Colonic mucosa (tissue), 4 donors: ENCODE measurements around the gene ZIC5. TPM values are rescaled to one million over a fixed set of nuclear protein-coding genes. Genes with fewer than 3 reads are reported as not detected.

Source experiments
- DNase-seq: peaks from one replicate; pipeline ENCODE4 v3.0.0-alpha.2; 2020
- H3K27ac ChIP-seq: fragments of 200-600 bp; one replicate; pipeline ENCODE4 v1.8.0; 2021
- H3K27me3 ChIP-seq: fragments of 200-600 bp; one replicate; pipeline ENCODE4 v1.8.0; 2021
- H3K36me3 ChIP-seq: fragments of 200-600 bp; one replicate; pipeline ENCODE4 v1.8.0; 2021
- H3K4me1 ChIP-seq: fragments of 200-600 bp; one replicate; pipeline ENCODE4 v1.8.0; 2021; ENCODE audit warnings: mild to moderate bottlenecking
- H3K4me3 ChIP-seq: fragments of 200-600 bp; one replicate; pipeline ENCODE4 v1.8.0; 2021
- H3K9ac ChIP-seq, 2 donors: one replicate each; pipeline ENCODE4 v1.7.0; 2013; ENCODE audit warnings: control low read depth in 2 of 2, low read depth in 2 of 2, low read length in 2 of 2
- H3K9me3 ChIP-seq: fragments of 200-600 bp; one replicate; pipeline ENCODE4 v1.8.0; 2021
- intact Hi-C: fragments of 100-400 bp; cut with DNase I; formaldehyde crosslinking; loops from one replicate; pipeline ENCODE4 v1.14.1; 2022
- total RNA-seq, 2 donors: library from RNA; stranded (reverse); fragmentation: NEBNext Ultra II Directional in 1 of 2; extraction: Animal tissue kit (Norgen Biotek cat#: 25700) in 1 of 2; gene quantifications; one replicate each; pipeline ENCODE4 v1.2.1, GENCODE V29; 2021
- TF ChIP-seq, protein P1 (sequence below): fragments of 200-600 bp; IDR thresholded peaks from one replicate; pipeline ENCODE4 v1.8.0; 2022; ENCODE audit warnings: antibody characterized with exemption, mild to moderate bottlenecking
- donor health status: healthy.
- donor health status: DM: no; HTN: no; CAD: no.
- donor health status: DM: no; HTN: no; CAD: no.

The ZIC5 gene
- total RNA-seq, 2 donors from 2014 or later: 0.10 TPM; not detected in 1

DNA sequence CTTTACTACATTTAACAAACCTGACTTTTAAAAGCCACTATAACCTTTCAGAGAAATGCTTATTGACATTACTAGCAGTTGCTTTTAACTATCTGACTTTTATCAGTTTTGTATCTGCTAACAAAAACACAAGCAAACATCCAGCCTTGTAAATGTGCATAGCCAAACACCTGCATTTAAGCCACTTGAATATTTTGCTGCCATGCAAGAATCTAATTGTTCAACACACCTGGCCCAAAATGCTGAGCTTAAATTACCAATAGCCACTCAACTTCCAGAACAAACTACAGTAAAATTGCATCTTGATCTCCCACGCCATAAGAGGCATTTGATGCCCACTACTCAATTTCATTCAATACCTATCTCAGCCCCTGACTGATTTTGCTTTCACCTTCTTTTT, 9.3 kb downstream of the ZIC5 start:
- TF ChIP-seq, protein P1, sequence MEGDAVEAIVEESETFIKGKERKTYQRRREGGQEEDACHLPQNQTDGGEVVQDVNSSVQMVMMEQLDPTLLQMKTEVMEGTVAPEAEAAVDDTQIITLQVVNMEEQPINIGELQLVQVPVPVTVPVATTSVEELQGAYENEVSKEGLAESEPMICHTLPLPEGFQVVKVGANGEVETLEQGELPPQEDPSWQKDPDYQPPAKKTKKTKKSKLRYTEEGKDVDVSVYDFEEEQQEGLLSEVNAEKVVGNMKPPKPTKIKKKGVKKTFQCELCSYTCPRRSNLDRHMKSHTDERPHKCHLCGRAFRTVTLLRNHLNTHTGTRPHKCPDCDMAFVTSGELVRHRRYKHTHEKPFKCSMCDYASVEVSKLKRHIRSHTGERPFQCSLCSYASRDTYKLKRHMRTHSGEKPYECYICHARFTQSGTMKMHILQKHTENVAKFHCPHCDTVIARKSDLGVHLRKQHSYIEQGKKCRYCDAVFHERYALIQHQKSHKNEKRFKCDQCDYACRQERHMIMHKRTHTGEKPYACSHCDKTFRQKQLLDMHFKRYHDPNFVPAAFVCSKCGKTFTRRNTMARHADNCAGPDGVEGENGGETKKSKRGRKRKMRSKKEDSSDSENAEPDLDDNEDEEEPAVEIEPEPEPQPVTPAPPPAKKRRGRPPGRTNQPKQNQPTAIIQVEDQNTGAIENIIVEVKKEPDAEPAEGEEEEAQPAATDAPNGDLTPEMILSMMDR: no peak
- DNase-seq: no peak
- Histone ChIP-seq H3K27me3 (peaks cover 82% of the 10 kb centered on the region), H3K9ac (no peak overlapping the region), H3K36me3 (no peaks in the 10 kb centered on the region), H3K9me3 (no peaks in the 10 kb centered on the region), H3K27ac (no peak overlapping the region), H3K4me3 (no peak overlapping the region), H3K4me1 (peaks cover 10% of the 10 kb centered on the region)
- intact Hi-C loops: no loop called here

DNA sequence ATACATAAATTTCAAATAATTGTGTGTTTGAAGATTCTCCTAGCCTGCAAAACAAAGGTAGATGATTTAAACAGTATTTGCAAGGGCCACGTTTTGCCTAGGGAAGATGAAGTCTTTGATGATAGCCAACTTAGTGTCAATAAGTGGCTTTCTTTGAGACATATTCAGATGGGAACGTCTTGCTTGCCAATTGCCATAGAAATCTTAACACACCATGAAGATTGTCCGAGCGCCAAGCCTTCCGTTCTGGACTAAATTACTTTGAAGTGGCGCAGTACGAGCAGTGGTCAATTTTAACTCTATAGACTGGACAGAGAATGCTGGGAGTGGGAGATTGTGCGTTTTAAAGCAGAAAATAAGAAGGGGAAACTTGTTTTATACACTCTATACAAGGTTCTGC, 9.9 kb downstream of the ZIC5 start:
- intact Hi-C loops: no loop called here
- TF ChIP-seq, protein P1: no peak
- H3K27me3 ChIP-seq: peaks cover 84% of the 10 kb centered on the region
- H3K9ac ChIP-seq: no peak overlapping the region
- DNase-seq: no peak
- H3K4me1 ChIP-seq: peaks cover 13% of the 10 kb centered on the region
- no peaks in the 10 kb centered on the region for H3K36me3 ChIP-seq
- no peak overlapping the region for H3K27ac ChIP-seq
- no peaks in the 10 kb centered on the region for H3K9me3 ChIP-seq
- no peak overlapping the region for H3K4me3 ChIP-seq

DNA sequence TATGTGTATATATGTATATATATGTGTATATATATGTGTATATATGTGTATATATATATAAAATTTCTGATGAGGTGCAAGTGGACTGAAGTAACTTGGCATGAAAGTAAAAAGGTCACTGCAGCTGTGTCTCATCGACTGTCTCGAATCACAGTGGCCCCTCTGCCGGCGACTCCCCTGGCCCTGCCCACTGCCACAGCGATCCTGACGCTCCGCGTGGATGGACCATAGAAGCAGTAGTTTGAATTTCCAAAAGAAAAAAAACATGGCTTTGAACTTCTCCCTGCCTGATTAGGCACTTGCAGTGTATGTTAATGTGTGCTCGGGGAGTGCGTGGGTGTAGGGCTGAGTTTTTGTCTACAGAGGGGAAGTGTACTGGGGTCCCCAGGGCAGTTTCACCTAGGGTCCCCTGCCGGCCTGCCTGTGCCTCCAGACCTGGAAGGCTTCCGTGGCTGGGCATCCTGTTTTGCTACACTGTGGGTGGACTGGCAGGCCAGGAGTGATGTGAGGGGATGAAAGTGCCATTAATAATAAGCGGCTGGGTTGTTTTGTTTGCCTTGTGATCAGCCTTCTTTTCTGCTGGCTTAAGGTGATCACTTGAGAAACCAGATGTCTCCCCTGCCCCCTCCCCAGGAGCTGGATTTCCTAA, 10.8 kb downstream of the ZIC5 start:
- no peak overlapping the region for H3K4me3 ChIP-seq
- intact Hi-C loops: no loop called here
- H3K36me3 ChIP-seq: no peaks in the 10 kb centered on the region
- TF ChIP-seq, protein P1: no peak
- no peak overlapping the region for H3K9ac ChIP-seq
- H3K27ac ChIP-seq: no peak overlapping the region
- H3K4me1 ChIP-seq: peaks cover 21% of the 10 kb centered on the region
- no peak for DNase-seq
- H3K9me3 ChIP-seq: no peaks in the 10 kb centered on the region
- peaks cover 84% of the 10 kb centered on the region for H3K27me3 ChIP-seq

DNA sequence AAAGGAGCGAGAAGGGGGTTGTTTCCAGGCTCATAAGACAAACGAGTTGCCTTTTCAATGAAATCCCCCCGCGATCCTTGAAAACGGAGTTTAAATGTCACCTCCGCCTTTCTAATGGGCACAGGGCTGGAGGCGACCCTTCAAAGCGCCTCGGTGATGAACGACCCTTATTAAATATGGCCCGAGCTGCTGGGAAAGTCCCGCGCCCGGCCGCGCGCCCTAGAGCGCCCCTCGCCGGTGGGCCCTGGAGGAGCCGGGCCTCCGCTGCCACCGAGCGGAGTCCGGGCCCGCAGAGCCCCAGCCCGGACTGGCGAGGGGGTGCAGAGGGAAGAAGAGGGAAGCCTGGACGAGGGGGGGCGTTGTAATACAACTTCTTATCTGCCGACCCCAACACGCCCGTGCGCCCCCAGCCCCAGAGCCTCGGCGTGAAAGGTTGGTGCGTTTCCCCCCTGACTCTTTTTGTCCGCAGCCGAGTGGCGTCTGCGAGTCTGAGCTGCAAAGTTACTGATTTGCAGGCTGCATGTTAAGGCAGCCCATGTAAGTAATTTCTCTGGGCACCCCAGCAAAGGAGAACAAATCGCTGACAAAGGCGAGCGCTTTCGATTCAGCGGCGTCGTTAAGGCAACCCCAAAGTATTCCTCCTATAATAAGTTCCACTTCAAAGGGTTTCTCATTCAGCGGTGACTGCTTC, 11.9 kb downstream of the ZIC5 start:
- H3K27ac ChIP-seq: no peak overlapping the region
- H3K9ac ChIP-seq: no peak overlapping the region
- no peaks in the 10 kb centered on the region for H3K36me3 ChIP-seq
- H3K27me3 ChIP-seq: peaks cover 87% of the 10 kb centered on the region
- peaks cover 23% of the 10 kb centered on the region for H3K4me1 ChIP-seq
- H3K4me3 ChIP-seq: no peak overlapping the region
- H3K9me3 ChIP-seq: no peaks in the 10 kb centered on the region
- DNase-seq: no peak
- TF ChIP-seq, protein P1: no peak
- intact Hi-C loops: no loop called here

DNA sequence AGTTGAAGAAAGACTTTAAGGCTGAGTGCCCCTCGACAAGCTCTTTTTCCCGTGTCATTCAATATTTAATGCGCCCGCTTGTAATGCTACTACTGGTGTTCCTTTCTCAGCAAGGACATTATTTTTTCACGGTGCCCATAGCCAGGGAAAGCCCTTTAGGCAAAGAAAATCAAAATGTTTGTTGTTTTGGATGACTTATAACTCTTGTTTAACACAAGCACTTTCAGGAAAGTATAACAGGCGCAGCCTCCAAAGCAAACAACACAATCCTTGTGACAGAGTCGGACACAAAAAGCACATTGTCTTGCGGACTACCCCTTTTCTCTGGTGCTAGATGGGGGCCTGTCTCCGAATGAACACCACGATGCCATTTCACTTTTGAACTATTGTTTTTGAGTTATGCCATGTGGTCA, 12.4 kb downstream of the ZIC5 start:
- Histone ChIP-seq H3K27me3 (peaks cover 89% of the 10 kb centered on the region), H3K9me3 (no peaks in the 10 kb centered on the region), H3K9ac (no peak overlapping the region), H3K27ac (no peak overlapping the region), H3K36me3 (no peaks in the 10 kb centered on the region), H3K4me3 (no peak overlapping the region), H3K4me1 (peaks cover 23% of the 10 kb centered on the region)
- no peak for DNase-seq
- intact Hi-C loops: no loop called here
- TF ChIP-seq, protein P1: no peak
